GM18507 (cell line): Measurements from ENCODE around the gene PGPEP1.
"Not testable (repeated sequence)": the region's sequence is repeated elsewhere in the genome, so short reads cannot be mapped to it uniquely, and the experiment has no call there.

Source experiments
- DNase-seq: peaks from one replicate; pipeline ENCODE4 v3.0.0; 2011; ENCODE audit warnings: low read depth; ENCODE audit not compliant: insufficient read length; ENCODE audit errors: extremely low spot score
- FAIRE-seq: peaks from 2 replicates; lab custom pipeline; 2011; peaks lifted over from hg19 to GRCh38; lab: Jason Lieb, UNC

PGPEP1 gene

DNA sequence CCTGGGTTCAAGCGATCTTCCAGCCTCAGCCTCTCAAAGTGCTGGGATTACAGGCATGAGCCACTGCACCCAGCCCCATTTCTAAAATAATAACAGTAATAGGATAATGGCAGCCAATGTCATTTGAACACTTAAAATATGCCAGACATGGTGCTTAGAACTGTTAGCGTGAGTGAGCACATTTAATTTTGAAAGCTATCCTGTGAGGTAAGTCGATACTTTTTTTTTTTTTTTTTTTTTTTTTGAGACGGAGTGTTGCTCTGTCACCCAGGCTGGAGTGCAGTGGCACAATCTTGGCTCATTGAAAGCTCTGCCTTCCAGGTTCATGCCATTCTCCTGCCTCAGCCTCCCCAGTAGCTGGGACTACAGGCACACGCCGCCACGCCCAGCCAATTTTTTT lies 14.3 kb downstream of the PGPEP1 start:
- not testable (repeated sequence) for FAIRE-seq, DNase-seq

DNA sequence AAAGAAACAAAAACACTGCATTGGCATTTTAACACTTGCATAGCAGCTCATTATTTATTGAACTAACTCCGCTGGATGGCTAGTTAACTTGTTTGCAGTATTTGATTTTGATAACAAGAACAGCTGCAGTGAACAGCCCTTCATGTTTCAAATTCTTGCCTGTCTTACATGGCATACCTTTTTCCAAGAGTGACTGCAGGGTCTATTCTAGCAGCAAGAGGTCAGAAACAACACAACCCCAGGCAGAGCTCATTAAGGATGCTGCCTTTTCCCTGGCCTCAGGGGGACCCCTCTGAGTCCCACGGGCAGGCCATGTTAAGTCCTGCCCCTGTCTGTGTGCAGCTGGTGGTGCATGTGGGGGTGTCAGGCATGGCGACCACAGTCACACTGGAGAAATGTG lies 16.6 kb downstream of the PGPEP1 start:
- DNase-seq (no peak), FAIRE-seq (no peak)

DNA sequence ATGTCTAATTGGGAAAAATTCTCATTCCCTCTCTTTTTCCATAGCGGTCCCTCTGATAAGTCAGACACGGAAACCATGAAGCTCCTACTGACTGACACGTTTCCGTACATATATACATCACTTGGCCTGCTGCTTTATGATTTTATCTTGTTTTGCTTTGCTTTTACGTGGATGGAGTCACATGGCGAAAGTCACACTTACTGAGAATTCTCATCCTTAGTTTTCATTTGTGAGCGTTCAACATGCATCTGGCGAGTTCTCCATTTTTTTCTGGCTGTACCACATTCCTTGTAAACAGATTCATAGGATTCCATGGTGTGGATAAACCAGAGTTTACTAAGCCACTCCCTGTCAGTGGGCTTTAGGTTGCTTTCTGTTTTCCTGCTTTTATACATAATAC lies 21.2 kb downstream of the PGPEP1 start:
- no peak for DNase-seq
- no peak for FAIRE-seq

DNA sequence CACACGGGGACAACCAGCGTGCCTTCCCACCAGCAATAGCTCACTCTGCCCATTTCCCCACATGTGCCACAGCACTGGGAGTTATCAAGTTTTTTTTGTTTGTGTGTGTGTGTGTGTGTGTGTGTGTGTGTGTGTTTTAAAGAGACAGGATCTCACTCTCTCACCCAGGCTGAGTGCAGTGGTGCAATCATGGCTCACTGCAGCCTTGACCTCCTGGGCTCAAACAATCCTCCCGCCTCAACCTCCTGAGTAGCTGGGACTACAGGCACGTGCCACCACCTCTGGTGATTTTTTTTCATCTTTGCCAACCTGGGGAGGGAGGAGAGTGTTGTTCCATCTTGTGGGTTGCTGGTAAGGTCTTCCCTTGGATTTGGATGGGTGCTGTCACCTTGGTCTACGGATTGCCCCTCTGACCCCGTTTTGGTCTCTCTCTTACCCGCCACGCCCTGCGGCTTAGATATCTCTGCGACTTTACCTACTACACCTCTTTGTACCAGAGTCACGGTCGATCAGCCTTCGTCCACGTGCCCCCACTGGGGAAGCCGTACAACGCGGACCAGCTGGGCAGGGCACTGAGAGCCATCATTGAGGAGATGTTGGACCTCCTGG lies 22.6 kb downstream of the PGPEP1 start:
- FAIRE-seq (no peak), DNase-seq (no peak)

DNA sequence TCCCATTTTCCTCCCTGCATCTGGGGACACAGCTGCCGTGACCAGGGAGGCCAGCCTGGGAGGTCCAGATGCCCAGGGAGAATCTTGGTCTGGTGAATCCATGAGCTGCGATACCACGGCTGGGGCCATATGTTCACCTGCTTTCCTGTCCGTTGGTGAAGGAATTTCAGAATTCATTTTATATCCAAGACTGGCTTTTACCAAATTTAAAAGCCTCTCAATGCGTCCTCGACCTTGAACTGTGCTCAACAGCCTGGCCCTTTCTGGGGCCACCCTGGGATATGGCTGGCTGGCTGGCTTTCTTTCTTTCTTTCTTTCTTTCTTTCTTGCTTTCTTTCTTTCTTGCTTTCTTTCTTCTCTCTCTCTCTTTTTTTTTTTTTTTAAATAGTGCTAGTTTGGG lies 23.4 kb downstream of the PGPEP1 start:
- DNase-seq = no peak
- no peak for FAIRE-seq

DNA sequence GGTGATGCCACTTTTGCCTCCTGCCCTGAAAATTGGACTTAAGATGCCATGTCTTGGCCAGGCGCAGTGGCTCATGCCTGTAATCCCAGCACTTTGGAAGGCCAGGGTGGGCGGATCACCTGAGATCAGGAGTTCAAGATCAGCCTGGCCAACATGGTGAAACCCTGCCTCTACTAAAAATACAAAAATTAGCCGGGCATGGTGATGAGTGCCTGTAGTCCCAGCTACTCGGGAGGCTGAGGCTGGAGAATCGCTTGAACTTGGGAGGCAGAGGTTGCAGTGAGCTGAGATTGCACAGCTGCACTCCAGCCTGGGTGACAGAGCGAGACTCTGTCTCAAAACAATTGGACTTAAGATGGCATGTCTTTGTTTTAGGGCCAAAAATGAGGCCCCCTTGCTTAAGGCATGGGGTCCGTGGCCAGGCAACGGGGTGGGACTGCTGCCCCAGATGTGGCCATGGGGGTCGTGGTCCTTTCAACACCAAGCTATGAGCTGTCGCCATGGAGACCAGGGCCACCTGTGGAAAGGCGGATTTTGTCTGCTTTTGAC lies 24.0 kb downstream of the PGPEP1 start:
- not testable (repeated sequence) for DNase-seq, FAIRE-seq

DNA sequence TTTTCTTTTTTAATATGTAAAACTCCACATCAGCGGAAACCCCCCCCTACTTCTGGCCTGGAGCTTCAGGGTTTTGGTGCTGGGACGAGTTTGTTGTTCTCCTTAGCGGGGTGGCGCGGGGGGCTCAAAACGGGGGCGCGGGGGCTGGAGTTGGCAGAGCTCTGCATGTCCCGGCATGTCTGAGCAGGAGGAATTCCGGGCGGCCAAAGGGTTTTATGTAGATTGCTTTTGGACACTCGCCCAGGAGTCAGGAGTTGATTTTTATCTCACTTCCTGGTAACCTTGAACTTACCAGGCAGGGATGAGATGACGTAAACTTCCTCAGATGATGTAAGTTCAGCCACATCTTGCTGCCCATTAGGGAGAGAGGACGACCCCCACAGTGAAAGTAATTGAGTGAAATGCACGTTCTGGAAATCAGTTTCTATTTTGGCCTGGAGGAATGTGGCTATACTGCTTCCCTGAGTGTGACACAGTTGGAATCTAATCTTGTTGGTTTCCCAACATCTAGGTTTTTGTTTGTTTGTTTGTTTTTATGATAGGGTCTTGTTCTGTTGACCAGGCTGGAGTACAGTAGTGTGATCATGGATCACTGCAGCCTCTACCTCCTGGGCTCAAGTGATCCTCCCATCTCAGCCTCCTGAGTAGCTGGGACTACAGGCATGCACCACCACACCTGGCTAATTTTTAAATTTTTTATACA lies 24.6 kb downstream of the PGPEP1 start:
- FAIRE-seq (no peak), DNase-seq (no peak)

DNA sequence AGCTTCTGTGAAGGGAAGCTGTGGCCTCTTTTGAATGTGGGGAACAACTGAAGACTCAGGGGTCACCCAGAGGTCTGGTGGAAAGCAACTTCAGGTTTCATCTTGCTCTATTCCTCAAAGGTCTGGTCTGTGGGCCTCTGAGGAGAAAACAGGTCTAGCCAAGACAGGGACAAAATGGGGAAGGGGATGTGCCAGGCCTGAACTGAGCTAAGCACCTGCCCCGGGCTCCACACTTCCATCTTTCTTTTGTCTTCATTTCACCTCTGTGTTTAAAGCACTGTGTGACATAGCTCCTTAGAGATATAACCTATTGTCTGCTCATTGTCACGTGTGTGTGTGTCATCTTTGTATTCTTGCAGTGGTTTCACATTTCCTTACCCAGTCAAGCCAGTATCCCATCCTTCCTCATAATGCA lies 25.6 kb downstream of the PGPEP1 start:
- FAIRE-seq (no peak), DNase-seq (no peak)

DNA sequence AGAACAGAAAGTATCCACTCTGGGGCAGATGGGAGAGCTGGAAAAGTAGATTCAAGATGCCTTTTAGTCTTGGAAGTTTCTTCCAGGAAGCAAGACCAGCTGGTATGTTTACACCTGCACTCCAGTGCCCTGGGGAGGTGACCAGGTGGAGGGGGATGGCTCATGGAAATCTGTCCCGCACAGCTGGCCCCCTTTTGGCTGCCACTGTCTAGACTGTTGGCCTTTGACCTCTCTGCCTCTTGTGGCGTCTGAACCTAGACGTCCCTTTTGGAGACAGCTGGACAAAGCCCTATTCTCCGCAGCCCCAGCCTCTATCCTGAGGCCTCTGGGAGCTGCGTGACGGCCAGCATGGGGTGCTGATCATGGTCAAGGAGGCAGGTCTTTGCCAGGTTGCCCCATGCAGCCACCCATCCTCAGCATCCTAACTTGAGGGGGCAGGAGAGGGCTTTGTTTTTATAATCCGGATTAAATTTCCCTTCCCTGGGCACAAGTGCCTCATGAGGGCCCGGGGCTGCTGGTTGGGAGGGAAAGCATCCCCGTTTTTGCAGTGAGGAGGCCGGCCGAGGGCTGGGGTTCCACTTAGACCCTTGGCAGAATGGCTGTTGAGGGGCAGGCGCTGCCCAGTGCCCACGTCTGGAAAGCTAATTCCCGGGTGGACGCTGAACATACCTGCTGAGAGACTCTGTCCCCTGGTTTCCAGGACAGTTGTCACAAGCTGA lies 28.3 kb downstream of the PGPEP1 start:
- FAIRE-seq (no peak), DNase-seq (no peak)

DNA sequence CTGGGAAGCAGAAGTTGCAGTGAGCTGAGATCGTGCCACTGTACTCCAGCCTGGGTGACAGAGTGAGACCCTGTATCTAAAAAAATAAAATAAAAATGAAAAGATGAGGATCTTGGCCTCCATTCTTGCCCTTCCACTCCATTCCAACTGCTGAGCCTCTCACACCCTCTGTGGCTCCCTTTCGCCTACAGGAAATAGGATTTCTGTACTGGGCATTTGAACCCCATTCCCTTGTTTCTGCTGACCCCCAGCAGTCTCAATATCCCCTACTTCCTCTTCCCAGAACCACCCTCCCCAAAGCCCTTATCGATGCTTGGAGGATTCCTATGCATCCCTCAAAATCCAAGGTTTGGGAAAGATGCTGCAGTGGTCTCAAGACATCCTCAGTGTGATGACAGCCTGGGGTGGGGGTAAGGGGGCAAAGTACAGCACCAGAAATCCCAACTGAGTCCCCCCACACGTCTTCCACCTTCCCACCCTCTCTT lies 33.1 kb downstream of the PGPEP1 start:
- DNase-seq (no peak), FAIRE-seq (no peak)

DNA sequence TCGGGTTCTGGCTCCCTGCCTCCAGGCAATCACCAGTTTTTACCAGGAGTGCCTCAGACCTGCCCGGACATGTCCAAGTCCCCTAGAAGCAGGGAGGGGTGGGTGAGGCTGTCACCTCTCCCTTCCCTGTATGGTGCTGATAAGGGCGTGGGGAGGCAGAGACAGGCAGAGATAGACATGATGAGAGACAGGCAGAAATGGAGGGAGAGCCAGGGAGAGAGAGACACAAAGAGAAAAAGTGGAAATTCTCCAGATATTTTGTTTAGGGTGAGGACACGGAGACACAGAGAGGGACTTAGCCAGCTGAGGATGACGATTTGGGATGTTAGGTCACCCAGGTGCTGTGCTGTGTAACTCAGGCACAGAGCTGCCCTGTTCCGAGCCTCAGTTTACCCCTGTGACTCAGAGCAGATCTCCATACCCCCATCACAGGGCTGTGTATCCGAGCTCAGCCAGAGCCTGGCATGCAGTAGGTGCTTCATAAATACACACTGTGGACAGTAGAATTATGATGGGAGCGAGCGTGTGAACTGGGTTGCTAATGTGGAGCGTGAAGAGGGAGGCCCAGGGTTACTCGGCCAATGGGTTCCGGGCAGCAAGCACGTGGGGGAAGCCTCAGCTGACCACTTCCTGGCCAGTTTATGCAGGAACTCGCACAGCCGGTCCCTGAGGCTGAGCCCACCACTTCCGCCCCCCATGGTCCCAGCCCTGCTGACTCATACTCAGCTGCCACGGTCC lies 33.7 kb downstream of the PGPEP1 start:
- DNase-seq (peak; percentile 93), FAIRE-seq (peak; percentile 92)

DNA sequence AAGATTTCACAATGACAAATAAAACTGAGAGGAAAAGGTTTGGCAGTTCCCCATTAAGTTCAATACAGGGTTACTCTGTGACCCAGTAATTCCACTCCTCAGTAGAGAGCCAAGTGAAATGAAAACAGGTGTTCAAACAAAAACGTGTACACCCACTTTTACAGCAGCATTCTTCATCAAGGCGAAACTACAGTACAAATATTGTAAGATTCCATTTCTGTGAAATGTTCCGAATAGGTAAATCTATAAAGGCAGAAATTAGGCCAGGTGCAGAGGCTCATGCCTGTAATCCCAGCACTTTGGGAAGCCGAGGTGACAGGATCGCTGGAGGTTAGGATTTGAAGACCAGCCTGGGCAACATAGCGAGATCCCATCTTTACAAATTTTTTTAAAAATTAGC lies 36.6 kb downstream of the PGPEP1 start:
- FAIRE-seq (no peak), DNase-seq (no peak)

DNA sequence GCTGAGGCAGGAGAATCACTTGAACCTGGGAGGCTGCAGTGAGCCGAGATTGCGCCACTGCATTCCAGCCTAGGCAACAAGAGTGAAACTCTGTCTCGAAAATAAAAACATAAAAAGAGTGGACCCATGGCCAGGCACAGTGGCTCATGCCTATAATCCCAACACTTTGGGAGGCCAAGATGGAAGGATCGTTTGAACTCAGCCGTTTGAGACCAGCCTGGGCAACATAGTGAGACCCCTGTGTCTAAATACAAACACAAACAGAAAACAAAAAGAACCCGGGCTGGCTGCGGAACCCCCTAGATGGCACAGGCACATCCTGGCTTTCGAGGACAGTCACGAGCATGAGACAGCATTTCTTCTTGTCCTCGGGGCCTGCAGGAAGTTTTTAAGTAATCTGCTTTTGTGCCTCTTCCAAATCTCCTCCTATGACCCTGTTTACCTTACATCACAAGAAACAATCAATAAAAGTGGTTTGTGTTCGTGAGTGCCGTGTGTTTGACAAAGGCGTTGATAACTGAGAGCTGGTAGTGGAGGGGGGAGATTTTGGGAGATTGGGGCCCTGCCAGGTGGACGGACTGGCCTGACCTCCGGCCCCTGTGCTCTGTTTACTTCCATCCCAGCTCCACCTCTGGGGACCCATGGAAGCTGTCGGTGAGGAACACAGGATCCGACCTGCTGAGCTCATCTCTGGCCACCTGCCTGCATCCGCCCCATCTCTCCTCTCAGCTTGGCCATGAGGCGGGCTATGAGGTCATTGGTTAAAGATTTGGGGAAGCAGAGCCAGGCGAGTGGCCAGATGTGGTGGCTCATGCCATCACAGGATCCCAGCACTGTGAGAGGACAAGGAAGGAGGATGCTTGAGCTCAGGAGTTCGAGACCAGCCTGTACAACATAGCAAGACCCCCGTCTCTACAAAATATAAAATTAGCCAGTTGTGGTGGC lies 39.7 kb downstream of the PGPEP1 start:
- DNase-seq = no peak
- FAIRE-seq = no peak

DNA sequence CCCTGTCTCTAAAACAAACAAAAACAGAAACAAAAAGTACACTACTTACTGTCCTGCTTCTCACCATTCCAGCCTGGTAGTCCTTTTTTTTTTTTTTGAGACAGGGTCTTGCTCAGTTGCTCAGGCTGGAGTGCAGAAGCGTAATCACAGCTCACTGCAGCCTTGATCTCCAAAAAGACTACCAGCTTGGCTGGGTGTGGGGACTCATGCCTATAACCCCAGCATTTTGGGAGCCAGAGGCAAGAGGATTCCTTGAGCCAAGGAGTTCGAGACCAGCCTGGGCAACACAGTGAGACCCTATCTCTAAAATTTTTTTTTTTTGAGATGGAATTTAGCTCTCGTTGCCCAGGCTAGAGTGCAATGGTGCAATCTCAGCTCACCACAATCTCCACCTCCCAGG lies 40.4 kb downstream of the PGPEP1 start:
- DNase-seq (no peak), FAIRE-seq (no peak)

DNA sequence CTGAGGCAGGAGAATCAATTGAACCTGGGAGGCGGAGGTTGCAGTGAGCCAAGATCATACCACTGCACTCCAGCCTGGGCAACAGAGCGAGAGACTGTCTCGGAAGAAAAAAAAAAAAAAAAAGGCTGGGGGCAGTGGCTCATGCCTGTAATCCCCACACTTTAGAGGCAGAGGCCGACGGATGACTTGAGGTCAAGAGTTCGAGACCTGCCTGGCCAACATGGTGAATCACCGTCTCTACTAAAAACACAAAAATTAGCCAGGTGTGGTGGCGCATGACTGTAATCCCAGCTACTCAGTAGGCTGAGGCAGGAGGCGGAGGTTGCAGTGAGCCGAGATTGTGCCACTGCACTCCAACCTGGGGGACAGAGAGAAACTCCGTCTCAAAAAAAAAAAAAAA lies 43.2 kb downstream of the PGPEP1 start:
- FAIRE-seq, DNase-seq: not testable (repeated sequence)

DNA sequence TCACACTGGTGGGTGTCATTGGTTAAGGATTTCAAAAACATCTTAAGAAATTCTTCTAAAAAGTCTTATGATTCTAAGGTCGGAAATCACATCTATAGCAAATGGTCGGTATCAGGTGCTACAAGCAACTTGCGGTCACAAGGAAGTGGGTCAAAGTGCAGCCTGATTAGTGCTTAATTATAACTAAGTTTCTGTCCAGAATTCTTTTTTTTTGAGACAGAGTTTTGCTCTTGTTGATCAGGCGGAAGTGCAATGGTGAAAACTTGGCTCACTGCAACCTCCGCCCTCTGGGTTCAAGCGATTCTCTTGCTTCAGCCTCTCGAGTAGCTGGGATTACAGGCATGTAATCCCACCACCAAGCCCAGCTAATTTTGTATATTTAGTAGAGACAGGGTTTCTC lies 44.4 kb downstream of the PGPEP1 start:
- no peak for DNase-seq
- no peak for FAIRE-seq

DNA sequence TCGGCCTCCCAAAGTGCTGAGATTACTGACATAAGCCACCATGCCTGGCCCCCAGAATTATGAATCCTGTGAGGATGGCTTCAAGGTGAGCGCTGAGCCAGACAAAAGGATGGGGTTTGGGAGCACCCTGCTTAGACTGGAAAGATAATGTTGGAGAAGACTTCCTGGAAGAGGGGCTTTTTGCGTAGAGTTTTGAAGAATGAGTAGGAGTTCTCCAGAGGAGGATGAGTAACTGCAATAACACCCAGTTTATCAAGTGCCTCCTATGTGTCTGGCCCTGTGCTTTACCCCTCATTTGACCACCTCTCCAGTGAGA lies 44.9 kb downstream of the PGPEP1 start:
- DNase-seq = no peak
- no peak for FAIRE-seq

DNA sequence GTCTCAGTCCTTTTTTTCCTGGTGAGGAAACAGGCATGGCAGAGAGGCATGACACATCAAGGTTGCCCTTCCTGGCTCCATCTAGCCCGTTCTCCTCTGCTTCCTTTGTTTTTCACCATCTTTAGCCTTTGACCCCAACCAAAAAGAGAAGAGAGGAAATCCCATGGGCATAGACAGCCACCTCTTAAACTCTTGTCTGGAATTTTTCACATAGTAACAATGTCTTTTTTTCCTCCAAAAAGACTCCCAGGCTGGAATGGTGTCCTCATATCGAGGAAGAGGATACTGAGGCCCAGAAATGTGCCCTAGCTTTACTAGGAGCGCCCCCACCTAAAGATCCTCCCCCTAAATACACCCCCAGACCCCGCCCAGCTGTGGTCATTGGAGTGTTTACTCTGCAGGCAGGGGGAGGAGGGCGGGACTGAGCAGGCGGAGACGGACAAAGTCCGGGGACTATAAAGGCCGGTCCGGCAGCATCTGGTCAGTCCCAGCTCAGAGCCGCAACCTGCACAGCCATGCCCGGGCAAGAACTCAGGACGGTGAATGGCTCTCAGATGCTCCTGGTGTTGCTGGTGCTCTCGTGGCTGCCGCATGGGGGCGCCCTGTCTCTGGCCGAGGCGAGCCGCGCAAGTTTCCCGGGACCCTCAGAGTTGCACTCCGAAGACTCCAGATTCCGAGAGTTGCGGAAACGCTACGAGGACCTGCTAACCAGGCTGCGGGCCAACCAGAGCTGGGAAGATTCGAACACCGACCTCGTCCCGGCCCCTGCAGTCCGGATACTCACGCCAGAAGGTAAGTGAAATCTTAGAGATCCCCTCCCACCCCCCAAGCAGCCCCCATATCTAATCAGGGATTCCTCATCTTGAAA lies 45.5 kb downstream of the PGPEP1 start, which contains the start of gene GDF15:
TSS of gene GDF15 (plus strand) at position 484 of the 868 bp plus-strand sequence. CDS start at position 516, 32 bp downstream.
- DNase-seq (no peak), FAIRE-seq (peak; percentile 48)
